HEK293T (cell line): ENCODE data around the gene NCOA7.

Source experiments
- CTBP1 ChIP-seq: fragments of 450-650 bp; IDR thresholded peaks from 2 replicates; pipeline ENCODE4 v1.6.1; 2016; ENCODE audit warnings: borderline replicate concordance
- FOXA1 ChIP-seq: fragments of 450-650 bp; IDR thresholded peaks from 2 replicates; pipeline ENCODE4 v1.6.1; 2016; ENCODE audit warnings: mild to moderate bottlenecking
- FOXM1 ChIP-seq: fragments of 450-650 bp; IDR thresholded peaks from 2 replicates; pipeline ENCODE4 v1.6.1; 2017; ENCODE audit warnings: mild to moderate bottlenecking, borderline replicate concordance
- HDGF ChIP-seq: fragments of 450-650 bp; IDR thresholded peaks from 2 replicates; pipeline ENCODE4 v1.6.1; 2017; ENCODE audit warnings: antibody characterized with exemption, borderline replicate concordance
- LEF1 ChIP-seq: fragments of 450-650 bp; IDR thresholded peaks from 2 replicates; pipeline ENCODE4 v1.6.1; 2017; ENCODE audit warnings: mild to moderate bottlenecking, borderline replicate concordance
- NFRKB ChIP-seq: fragments of 450-650 bp; IDR thresholded peaks from 2 replicates; pipeline ENCODE4 v1.6.1; 2016; ENCODE audit warnings: mild to moderate bottlenecking, moderate library complexity
- PKNOX1 ChIP-seq: fragments of 450-650 bp; IDR thresholded peaks from 2 replicates; pipeline ENCODE4 v1.6.1; 2016
- SP1 ChIP-seq: fragments of 450-650 bp; IDR thresholded peaks from 2 replicates; pipeline ENCODE4 v1.6.1; 2017
- SUZ12 ChIP-seq: fragments of 450-650 bp; IDR thresholded peaks from 2 replicates; pipeline ENCODE4 v1.6.1; 2016; ENCODE audit warnings: mild to moderate bottlenecking
- ZNF384 ChIP-seq: fragments of 450-650 bp; IDR thresholded peaks from 2 replicates; pipeline ENCODE4 v1.6.1; 2016

- TF ChIP-seq CTBP1, result no peak
- TF ChIP-seq FOXM1, result no peak
- TF ChIP-seq PKNOX1, result no peak
- no peak for TF ChIP-seq NFRKB
- no peak for TF ChIP-seq SP1
- no peak for TF ChIP-seq HDGF
- no peak for TF ChIP-seq FOXA1
- TF ChIP-seq ZNF384, result no peak
- no peak for TF ChIP-seq SUZ12
- no peak for TF ChIP-seq LEF1
Measured at GRCh38 chr6:125943528-125944433, 153.0 kb downstream of the NCOA7 start.
